NCI-H2081 treated with DMSO at 0.1 percent for 48 hours (cell line): Measurements from ENCODE around the gene TOM1L1.
"Not testable (repeated sequence)": the region's sequence is repeated elsewhere in the genome, so short reads cannot be mapped to it uniquely, and the experiment has no call there.

Experiments used
- DNase-seq: peaks from one replicate; lab custom pipeline; 2025; lab: John Stamatoyannopoulos, UW

Gene TOM1L1, protein sequence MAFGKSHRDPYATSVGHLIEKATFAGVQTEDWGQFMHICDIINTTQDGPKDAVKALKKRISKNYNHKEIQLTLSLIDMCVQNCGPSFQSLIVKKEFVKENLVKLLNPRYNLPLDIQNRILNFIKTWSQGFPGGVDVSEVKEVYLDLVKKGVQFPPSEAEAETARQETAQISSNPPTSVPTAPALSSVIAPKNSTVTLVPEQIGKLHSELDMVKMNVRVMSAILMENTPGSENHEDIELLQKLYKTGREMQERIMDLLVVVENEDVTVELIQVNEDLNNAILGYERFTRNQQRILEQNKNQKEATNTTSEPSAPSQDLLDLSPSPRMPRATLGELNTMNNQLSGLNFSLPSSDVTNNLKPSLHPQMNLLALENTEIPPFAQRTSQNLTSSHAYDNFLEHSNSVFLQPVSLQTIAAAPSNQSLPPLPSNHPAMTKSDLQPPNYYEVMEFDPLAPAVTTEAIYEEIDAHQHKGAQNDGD

DNA sequence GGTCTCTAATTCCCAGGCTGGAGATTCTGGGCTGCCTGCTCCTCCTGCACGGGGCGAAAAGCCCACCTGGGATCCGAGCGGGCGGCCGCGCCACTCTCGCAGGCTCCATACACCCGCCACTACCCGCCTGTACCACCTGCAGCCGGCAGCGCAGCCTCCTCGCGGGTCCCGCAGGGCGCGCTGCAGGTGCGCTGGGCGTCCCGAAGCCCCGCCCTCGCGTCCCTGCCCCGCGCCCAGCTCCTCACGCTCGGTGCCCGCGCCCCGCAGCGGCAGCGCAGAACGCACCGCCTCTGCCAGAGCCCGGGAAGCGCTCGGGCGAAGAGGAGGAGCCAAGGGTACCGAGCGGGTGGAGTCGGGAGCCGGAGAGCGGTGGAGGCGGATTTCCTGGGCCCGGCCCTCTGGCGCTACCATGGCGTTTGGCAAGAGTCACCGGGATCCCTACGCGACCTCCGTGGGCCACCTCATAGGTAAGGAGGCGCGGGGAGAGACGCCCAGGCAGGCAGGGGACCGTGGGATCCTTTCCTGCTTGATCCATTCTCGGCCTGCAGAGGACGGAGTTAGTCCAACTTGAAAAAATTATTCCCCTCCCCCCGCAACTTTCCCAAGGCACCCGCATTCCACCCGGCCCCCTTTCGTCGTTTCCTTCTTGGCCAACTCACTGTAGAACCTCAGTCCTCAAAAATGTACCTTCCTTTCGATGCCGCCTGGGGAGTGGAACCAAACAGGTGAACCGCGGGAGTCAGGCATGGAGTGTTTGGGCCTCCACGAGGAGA, at the start of gene TOM1L1:
Gene TOM1L1, plus strand, starts transcription at position 396 of the 773 bp plus-strand sequence. Its CDS starts 14 bp downstream, at position 410.
- peak; percentile 59 for DNase-seq

DNA sequence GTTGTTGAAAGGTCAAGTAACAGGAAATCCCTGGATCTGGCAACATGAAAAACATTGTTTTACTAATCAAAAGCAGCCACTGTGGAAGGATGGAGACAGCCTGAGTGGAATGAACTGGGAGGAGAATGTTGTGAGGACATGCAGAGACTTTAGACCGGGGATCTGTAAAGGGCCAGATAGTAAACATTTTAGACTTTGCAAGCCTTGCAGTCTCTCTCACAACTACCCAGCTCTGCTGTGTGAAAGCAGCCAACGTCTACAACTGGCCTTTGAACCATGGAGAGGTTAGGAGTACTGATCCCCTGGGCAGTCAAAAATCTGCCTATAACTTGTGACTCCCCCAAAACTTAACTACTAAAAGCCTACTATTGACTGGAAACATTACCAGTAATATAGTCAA, 41.5 kb upstream of the TOM1L1 start:
- DNase-seq = no peak

DNA sequence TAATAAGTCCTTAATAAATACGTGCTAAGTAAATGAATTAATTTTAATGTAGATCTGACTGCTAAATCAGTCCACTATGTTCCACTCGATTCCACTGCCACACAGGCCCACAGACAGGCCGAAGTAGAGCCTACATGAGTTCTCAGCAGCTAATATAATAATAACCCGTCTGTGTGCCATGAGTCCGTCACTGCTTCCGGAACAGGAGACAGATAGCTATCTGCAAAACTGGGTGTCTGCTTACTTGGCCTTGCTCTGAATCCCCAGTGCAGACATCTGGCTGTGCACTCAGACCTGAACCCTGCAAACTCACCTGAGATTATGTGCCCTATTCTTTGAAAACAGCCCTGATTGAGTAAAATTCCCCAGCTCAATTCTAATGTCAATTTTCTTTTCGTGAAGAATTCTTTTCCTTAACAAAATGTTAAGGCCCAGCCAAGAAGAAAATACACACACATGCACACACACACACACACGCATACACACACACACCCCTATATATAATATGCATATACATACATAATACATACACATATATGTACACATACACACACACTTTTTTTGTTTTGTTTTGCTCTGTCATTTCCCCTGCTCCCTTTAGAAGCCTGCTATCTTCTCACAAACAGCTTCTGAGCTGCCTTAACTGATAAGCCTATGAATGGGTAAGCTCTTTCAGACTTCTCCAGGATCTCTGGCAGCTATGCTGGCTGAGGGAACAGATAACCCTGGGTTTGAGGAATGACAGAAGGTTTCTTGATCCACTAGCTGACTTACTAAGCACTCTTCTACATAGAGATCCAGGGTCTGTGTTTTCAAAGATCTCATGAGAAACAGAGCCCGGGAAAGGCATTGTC, 39.8 kb upstream of the TOM1L1 start:
- no peak for DNase-seq

DNA sequence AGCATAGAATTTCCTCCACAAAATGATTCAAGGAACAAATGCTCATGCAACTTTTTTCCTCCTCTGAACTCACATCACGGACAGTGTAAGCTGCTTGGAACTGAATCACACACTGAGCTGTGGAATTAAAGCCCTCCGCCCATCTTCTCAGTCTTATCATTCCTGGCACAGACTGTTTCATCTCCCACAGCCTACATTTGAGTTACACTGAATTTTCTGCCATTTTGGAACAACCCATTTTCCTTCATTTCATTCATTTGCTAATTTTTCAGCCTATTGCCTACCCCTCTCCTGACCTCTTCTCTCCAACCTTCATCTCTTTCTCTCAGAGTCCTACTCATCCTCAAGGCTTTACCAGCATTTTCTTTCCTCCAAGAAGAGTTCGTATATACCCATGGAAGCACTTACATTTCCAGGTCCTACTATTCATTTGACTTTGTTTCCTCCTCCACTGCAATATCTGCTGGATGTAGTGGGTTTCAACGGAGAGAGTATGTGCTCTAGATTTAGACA, 39.1 kb upstream of the TOM1L1 start:
- DNase-seq = no peak

DNA sequence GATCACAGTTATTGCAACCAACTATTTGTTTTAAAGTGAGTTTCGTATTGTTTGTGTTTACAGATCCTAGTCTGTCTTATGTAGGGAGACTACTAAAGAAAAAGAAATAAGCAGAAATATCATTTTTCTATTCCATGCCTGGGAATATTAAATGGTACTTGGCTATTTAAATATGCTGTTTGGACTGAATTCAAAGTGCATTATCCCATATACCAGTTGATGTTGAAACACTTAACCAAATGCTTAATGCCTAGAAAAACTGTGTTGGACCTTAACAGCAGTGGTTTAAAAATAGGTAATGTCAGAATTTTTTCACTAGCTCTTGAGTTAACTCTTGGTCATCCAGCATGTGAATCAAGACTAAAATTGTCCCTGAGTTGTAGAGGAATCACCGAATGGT, 37.5 kb upstream of the TOM1L1 start:
- DNase-seq = no peak

DNA sequence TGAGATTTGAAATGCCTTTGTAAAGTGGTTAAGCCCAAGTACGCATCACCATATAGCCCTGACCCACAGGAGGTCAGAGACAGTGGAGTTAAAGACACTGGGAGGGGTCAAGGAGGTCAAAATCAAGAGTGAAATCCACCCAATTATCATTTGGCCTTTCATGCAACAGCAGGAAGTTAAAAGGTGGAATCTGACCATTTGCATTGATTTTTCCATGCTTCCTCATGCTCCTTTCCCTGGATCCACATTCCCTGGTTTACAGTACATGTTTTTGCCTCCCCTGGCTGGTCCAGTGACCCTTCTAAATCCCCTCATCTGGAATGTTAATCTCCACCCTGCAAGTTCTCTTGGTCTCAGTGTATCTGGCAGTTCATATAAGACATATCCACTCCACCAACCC, 36.6 kb upstream of the TOM1L1 start:
- no peak for DNase-seq

DNA sequence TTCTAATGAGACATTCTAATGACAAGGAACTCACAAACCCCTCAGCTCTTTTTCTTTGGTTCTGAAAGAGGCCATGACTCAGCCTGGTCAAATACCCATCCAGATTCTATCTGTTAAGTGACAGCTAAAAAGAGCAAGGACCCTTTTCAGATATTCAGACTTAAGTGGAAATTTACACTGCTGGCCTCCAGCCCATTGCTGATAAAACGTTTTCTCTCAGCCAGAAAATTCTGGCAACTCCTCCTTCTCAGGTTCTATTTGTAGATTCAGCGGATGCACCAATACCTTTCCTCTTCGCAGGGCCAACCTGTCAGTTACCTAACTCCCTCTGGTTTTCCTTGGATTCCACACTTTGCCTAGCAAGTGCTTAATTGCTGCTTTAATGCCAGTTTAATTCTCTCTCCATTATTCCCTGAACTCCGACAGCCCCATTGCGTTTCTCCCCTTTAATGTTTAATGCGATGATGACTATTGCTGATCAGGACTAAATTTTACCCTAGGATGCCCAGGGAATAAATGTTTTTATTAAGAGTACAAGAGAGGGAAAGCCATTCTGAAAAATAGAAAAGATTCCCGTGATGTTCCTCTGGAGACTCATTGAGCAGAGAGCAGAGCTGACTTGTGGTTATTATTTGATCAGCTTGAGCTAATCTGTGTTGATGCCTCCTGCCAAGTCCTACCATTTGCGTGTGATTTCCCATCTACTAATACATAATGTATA, 35.9 kb upstream of the TOM1L1 start:
- DNase-seq = no peak

DNA sequence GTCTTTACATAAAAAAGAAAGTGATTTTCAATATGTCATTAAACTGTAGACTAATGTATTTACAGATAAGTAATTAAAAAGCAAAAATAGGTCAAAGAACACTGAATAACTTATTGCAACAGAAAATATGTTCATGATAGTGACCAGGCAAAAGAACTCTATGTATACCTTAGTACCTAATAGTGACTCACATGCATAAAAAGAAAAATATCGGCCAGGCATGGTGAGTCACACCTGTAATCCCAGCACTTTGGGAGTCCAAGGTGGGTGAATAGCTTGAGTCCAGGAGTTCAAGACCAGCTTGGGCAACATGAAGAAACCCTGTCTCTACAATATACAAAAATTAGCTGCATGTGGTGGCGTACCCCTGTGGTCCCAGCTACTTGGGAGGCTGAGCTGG, 33.0 kb upstream of the TOM1L1 start:
- DNase-seq = no peak

DNA sequence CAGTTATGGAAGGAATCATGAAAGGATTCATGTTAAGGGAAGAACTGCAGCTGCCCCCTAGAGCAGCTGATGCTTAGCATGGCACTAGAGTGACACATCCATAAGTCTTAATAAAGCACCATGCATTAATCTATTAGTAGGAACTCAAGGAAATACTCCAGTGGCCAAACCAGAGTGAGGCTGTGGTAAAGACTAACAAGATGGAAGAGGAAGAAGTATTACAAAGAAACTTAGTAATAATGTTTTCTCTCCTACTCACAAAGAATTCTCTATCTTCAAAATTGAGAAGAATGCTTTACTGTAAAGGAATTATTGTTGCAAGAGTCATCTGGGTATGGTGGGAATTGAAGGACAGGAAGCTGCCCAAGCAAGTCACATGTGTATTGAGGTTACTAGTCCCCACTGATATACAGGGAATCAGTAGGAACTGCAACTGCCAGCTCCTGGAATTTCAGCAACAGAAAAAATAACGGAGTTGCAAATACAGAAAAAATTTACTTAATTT, 29.9 kb upstream of the TOM1L1 start:
- DNase-seq = no peak

DNA sequence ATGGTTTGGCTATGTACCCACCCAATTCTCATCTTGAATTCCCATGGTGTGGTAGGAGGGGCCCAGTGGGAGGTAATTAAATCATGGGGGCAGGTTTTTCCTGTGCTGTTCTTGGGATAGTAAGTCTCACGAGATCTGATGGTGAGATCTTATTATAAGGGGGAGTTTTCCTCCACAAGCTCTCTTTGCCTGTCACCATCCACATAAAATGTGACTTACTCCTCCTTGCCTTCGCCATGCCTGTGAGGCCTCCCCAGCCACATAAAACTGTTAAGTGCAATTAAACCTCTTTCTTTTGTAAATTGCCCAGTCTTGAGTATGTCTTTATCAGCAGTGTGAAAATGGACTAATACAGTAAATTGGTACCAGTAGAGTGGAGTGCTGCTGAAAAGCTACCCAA, 24.7 kb upstream of the TOM1L1 start:
- not testable (repeated sequence) for DNase-seq

DNA sequence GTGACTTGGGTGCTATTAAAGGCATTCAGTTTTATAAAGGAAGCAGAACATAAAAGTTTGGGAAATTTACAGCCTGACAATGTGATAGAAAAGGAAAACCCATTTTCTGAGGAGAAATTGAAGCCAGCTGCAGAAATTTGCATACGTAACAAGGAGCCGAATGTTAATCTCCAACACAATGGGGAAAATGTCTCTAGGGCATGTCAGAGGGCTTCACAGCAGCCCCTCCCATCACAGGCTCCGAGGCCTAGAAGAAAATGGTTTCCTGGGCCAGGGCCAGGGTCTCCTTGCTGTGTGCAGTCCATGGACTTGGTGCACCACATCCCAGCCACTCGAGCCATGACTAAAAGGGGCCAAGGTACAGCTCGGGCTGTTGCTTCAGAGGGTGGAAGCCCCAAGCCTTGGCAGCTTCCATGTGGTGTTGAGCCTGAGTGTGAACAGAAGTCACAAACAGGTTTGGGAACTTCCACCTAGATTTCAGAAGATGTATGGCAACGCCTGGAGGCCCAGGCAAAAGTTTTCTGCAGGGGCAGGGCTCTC, 23.9 kb upstream of the TOM1L1 start:
- no peak for DNase-seq

DNA sequence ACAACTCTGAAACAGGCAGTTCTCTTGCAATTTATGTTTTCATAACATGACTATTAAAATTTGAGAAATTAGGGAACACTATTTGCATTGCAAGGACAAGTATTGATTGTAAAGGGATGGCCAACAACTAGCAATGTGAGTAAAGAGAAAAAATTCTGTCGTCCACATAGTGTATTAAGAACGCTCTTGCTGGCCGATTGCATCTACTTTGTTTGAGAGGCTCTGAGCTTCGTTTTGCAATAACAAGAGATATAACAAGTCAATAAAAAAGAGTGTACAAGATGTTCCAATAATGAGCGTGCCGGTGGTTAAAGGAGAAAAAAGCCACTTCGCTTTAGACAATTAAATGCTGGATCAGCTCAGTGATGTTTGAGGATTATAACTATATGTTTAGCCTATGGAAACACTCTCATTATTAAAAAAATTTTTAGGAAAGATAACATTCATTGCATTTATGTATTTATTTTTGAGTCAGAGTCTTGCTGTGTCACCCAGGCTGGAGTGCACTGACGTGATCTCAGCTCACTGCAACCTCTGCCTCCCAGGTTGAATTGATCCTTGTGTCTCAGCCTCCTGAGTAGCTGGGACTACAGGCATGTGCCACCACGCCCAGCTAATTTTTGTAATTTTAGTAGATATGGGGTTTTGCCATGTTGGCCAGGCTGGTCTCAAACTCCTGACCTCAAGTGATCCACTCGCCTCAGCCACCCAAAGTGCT, 19.2 kb upstream of the TOM1L1 start:
- DNase-seq = no peak

DNA sequence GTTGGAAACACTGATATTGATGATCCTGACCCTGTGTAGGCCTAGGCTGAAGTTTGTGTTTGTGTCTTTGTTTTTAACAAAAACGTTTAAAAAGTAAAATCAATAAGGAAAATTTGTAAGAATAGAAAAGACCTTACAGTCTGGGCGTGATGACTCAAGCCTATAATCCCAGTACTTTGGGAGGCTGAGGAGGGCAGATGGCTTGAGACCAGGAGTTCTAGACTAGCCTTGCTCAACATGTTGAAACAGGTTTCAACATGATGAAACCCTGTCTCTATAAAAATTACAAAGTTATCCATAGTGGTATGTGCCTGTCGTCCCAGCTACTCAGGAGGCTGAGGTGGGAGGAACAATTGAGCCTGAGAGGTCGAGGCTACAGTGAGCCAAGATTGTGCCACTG, 18.3 kb upstream of the TOM1L1 start:
- DNase-seq = no peak

DNA sequence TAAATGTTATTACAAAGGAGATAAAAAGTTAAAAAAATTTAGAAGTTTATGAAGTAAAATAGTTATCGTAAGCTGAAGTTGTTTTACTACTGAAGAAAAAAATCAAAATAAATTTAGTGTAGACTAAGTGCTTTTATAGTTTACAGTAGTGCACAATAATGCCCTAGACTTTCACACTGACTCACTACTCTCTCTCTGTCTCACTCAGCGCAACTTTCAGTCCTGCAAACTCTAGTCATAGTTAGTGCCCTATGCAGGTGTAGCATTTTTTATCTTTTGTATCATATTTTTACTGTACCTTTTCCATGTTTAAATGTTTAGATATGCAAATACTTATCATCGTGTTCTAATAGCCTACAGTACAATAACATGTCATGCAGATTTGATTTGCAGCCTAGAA, 17.7 kb upstream of the TOM1L1 start:
- DNase-seq = no peak

DNA sequence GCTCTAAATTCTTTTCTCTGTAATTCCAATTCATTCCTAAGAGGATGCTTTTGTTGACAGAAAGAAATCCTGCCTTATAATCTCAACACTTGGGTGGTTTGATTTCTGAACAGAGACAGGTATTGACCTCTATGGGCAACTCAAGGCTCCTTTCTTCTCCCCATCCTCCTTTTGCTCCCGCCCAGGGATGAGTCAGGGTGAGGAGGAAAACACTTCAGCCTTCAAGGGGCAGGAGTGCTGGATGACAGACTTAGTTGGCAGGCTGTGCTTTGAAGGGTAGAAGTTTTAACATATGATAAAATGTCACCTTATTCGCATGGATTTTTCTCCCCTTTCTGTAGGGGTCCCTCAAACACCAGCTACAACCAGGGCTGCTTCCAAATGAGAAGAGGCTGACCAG, 16.7 kb upstream of the TOM1L1 start:
- DNase-seq = no peak

DNA sequence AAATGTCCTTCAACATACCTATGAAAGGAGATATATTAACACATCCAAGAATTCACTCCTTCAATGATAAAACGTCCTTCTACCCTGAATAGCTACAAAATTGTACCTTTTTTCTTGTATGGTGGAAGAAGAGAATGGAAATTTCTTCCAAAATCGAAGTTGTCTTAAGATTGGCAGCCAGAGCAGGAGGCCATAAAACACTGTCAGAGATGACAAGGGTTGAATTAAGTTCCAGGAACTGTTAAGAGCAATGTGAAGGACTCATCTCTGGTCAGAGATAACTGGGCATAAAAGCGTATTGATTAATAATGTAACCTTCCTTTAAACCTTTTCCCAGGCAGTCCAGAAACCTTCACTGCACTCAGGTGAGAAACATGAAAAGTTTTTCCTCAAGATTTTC, 12.9 kb upstream of the TOM1L1 start:
- no peak for DNase-seq

DNA sequence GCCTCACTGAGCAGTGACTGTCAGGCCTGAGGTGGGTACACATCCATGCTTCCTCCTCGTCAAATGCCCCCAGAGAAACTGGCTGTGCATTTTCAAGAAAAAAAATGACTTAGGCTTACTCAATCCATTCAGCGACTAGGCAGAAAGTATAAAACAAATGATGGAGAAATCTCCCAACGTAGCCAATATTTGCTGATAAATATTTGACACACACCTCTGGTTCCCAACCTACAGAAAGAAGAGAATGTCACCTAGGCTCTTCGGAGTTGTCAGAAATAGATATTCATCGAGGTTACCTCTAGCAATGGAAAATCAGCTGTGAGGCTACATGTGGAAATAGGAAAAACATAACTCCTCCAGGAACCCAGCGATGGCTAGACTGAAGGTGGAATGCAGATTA, 12.4 kb upstream of the TOM1L1 start:
- no peak for DNase-seq

DNA sequence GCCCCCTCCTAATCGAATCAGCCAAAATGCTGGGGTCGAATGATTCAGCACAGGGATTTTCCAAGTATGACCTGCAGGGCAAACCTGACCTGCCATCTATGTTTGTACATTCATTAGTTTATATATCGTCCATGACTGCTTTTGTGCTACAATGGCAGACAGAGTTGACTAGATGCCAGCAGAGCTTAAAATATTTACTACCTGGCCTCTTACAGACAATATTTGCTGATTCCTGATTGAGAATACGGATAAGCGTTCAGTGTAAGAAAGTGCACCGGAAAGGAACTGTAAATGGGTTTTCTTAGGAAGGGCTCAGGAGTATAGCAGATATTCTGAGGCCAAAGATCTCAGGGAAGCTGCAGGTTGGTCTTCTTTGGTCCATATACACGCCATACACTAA, 11.7 kb upstream of the TOM1L1 start:
- DNase-seq = no peak

DNA sequence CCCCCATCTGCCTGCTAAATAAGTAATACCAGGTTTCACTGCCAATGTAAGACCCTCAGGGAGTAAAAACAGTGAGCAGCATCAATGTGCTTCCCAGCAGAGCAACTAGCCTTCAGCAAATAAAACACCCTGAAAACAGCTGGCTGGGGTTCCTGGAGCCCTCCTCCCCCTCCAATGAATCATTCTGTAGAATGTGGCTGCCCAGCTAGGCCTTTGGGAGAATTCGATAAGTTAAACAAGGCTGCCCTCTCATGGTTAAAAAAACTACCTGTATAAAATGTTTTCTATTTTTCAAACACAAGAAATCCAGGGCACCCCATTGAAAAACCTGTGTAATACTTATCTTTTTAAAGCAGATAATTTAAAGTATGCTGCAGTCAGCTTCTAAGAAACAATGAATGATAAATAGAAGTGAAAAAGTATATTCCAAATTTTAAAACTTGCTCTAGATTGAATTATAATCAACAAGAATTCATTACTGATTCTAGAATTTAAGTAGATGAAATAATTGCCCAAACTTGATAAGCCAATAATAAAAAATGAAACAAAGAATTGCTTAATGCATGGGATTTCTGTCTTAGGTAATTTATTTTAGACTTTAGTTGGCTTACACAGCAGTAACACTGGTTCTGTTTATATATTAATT, 9.4 kb upstream of the TOM1L1 start:
- DNase-seq = no peak

DNA sequence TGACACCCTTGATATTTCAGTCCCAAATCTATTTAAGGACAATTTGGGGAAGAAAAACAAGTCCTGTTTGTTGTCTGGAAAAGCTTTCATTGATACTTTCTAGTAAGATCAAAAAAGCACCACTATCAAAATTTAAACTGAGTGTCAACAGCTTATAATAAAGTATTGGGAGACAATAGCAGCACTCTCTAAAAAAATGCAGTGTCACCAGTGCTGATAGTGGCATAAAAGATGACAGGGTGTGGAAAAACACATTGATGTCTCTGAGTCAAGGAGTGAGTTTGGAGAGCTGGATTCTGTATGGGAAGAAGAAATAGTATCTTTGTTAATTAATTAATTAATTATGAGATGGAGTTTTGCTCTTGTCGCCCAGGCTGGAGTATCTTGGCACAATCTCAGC, 8.3 kb upstream of the TOM1L1 start:
- no peak for DNase-seq
